Ishikawa (cell line): ENCODE data around the gene MYH3.

Source experiments
- CEBPB ChIP-seq: IDR thresholded peaks from 2 replicates; pipeline ENCODE4 v1.6.1; 2012
- CREB1 ChIP-seq: IDR thresholded peaks from 2 replicates; pipeline ENCODE4 v1.6.1; 2012; ENCODE audit warnings: low read depth
- EGR1 ChIP-seq: IDR thresholded peaks from 2 replicates; pipeline ENCODE4 v1.6.1; 2012
- EP300 ChIP-seq: IDR thresholded peaks from 2 replicates; pipeline ENCODE4 v1.6.1; 2012; ENCODE audit warnings: borderline replicate concordance
- FOXM1 ChIP-seq: IDR thresholded peaks from 2 replicates; pipeline ENCODE4 v1.6.1; 2012; ENCODE audit warnings: low read depth, borderline replicate concordance
- NFIC ChIP-seq: IDR thresholded peaks from 2 replicates; pipeline ENCODE4 v1.6.1; 2012
- RAD21 ChIP-seq: IDR thresholded peaks from 2 replicates; pipeline ENCODE4 v1.6.1; 2012; ENCODE audit warnings: low read depth
- TAF1 ChIP-seq: IDR thresholded peaks from 2 replicates; pipeline ENCODE4 v1.6.1; 2012; ENCODE audit warnings: low read depth, mild to moderate bottlenecking
- TCF12 ChIP-seq: IDR thresholded peaks from 2 replicates; pipeline ENCODE4 v1.6.1; 2012; ENCODE audit warnings: low read depth
- TEAD4 ChIP-seq: IDR thresholded peaks from 2 replicates; pipeline ENCODE4 v1.6.1; 2012
- YY1 ChIP-seq: IDR thresholded peaks from 2 replicates; pipeline ENCODE4 v1.6.1; 2012; ENCODE audit warnings: low read depth
- ZBTB7A ChIP-seq: IDR thresholded peaks from 2 replicates; pipeline ENCODE4 v1.6.1; 2012; ENCODE audit warnings: low read depth
- TF ChIP-seq, protein P1 (sequence below): IDR thresholded peaks from 2 replicates; pipeline ENCODE4 v1.6.1; 2012
- TF ChIP-seq, protein P2 (sequence below): IDR thresholded peaks from 2 replicates; pipeline ENCODE4 v1.6.1; 2012; ENCODE audit warnings: low read depth, mild to moderate bottlenecking
- TF ChIP-seq, protein P3 (sequence below): IDR thresholded peaks from 2 replicates; pipeline ENCODE4 v1.6.1; 2012

MYH3 gene

DNA sequence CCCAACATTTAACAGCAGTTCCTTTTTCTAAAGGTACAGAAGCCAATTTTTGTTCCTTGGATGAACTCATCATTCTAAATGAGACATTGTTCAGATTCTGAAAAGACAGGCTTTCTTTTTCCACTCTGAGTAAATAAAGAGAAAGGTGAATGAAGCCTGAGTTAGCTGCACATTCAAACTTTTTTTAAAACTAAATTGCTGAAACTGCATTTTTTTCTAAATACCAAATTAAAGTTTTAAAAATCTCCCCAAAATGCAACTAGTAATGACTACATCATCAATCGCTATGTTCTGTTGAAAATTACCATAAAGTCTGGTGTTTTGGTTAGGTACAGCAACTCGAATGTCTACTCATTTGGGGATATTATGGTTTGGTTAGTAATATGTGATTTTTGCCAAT, 30.4 kb upstream of the MYH3 start:
- TF ChIP-seq TEAD4: no peak
- no peak for TF ChIP-seq YY1
- no peak for TF ChIP-seq CREB1
- no peak for TF ChIP-seq EP300

DNA sequence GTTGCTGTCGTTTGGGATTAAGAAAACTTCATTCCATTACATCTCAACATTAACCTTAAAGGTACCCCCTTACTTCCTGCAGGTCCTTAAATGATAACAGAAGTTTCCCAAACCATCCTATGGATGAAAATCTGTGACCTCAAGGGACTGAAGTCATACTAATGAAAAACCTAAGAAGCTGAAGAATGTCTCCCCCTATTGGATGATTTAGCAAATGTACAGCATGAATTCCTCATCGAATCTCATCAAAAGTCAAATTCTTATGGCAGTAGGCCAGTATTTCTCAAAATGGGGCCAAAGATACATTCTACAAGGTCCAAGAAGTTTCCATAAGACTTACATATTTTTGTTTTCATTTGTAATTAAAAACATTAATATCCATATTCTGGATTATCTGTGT, 26.7 kb upstream of the MYH3 start:
- TF ChIP-seq YY1 (no peak), ZBTB7A (no peak), TCF12 (no peak), RAD21 (no peak), TAF1 (no peak), TEAD4 (no peak), NFIC (no peak), EGR1 (no peak), EP300 (no peak)
- TF ChIP-seq, protein P1, sequence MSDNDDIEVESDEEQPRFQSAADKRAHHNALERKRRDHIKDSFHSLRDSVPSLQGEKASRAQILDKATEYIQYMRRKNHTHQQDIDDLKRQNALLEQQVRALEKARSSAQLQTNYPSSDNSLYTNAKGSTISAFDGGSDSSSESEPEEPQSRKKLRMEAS: no peak
- TF ChIP-seq, protein P2, sequence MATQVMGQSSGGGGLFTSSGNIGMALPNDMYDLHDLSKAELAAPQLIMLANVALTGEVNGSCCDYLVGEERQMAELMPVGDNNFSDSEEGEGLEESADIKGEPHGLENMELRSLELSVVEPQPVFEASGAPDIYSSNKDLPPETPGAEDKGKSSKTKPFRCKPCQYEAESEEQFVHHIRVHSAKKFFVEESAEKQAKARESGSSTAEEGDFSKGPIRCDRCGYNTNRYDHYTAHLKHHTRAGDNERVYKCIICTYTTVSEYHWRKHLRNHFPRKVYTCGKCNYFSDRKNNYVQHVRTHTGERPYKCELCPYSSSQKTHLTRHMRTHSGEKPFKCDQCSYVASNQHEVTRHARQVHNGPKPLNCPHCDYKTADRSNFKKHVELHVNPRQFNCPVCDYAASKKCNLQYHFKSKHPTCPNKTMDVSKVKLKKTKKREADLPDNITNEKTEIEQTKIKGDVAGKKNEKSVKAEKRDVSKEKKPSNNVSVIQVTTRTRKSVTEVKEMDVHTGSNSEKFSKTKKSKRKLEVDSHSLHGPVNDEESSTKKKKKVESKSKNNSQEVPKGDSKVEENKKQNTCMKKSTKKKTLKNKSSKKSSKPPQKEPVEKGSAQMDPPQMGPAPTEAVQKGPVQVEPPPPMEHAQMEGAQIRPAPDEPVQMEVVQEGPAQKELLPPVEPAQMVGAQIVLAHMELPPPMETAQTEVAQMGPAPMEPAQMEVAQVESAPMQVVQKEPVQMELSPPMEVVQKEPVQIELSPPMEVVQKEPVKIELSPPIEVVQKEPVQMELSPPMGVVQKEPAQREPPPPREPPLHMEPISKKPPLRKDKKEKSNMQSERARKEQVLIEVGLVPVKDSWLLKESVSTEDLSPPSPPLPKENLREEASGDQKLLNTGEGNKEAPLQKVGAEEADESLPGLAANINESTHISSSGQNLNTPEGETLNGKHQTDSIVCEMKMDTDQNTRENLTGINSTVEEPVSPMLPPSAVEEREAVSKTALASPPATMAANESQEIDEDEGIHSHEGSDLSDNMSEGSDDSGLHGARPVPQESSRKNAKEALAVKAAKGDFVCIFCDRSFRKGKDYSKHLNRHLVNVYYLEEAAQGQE: no peak
- TF ChIP-seq, protein P3, sequence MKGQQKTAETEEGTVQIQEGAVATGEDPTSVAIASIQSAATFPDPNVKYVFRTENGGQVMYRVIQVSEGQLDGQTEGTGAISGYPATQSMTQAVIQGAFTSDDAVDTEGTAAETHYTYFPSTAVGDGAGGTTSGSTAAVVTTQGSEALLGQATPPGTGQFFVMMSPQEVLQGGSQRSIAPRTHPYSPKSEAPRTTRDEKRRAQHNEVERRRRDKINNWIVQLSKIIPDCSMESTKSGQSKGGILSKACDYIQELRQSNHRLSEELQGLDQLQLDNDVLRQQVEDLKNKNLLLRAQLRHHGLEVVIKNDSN: no peak

- TF ChIP-seq, protein P2: no peak
- peak; percentile 53 for TF ChIP-seq TEAD4
Measured at GRCh38 chr17:10681866-10682446, 24.8 kb upstream of the MYH3 start.

- TF ChIP-seq, protein P1: no peak
- TF ChIP-seq ZBTB7A: no peak
- TF ChIP-seq, protein P2: no peak
Measured at GRCh38 chr17:10674704-10675103, 17.6 kb upstream of the MYH3 start.

GRCh38 chr17:10673312-10673711, 16.2 kb upstream of the MYH3 start:
- TF ChIP-seq TCF12: no peak
- TF ChIP-seq FOXM1: no peak
- no peak for TF ChIP-seq EGR1
- no peak for TF ChIP-seq YY1
- TF ChIP-seq TEAD4: no peak
- TF ChIP-seq CEBPB: no peak
- no peak for TF ChIP-seq CREB1
- TF ChIP-seq ZBTB7A: no peak
- TF ChIP-seq TAF1: no peak
- TF ChIP-seq, protein P2: no peak
- TF ChIP-seq, protein P3: no peak
- no peak for TF ChIP-seq RAD21
- no peak for TF ChIP-seq NFIC
- TF ChIP-seq EP300: no peak
